ENCODE data around the gene TREM2. TPM values are rescaled to one million over a fixed set of nuclear protein-coding genes. Genes with fewer than 3 reads are reported as not detected.
"Not testable (repeated sequence)": the region's sequence is repeated elsewhere in the genome, so short reads cannot be mapped to it uniquely, and the experiment has no call there.

The TREM2 gene
- total and polyA plus RNA-seq, 10 of the 15 experiments (the other 5 are each of a cell fraction or from before 2014, with no cell fraction given): not detected

DNA sequence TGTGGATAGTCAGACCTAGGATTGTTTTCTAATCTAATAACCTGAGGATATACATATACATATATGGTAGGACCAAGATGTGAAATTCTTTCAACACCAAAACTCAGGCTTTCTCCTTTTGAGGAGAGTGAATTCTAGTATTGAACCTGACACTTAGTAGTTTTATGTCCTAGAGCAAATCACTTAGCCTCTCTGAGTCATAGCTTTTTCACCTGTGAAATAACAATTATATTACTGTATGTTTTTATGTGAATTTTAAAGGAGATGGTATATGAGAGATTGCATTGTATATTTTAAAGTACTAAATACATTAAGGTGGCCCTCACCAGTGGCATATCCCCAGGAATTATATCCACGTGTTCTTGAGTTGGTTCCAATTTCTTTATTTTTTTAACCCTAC lies 43.4 kb downstream of the TREM2 start:
- Histone ChIP-seq H2AFZ (ENCODE audit: control insufficient read depth, low read depth, low read length) (no peak overlapping the region), H3K4me1 (ENCODE audit: control insufficient read depth, insufficient read depth, low read length) (no peaks in the 10 kb centered on the region), H3K36me3 (ENCODE audit: control insufficient read depth in 2 of 2, insufficient read depth in 2 of 2, low read length in 1 of 2) (no peaks in the 10 kb centered on the region), H3K27me3 (replicated peaks in 1 of 2; ENCODE audit: control insufficient read depth in 2 of 2, insufficient read depth in 2 of 2, low read length in 1 of 2) (no peaks in the 10 kb centered on the region; a peak in 1 of 4 replicates), H3K4me2 (ENCODE audit: control insufficient read depth, insufficient read depth) (no peak overlapping the region), H3K79me2 (ENCODE audit: control insufficient read depth, insufficient read depth, low read length) (no peaks in the 10 kb centered on the region), H3K9ac (ENCODE audit: control insufficient read depth, insufficient read depth, low read length) (no peak overlapping the region), H3K27ac (ENCODE audit: control insufficient read depth, insufficient read depth) (no peak overlapping the region), H3K9me3 (replicated peaks; ENCODE audit: control insufficient read depth, insufficient read depth, low read length) (no peaks in the 10 kb centered on the region), H4K20me1 (ENCODE audit: control insufficient read depth, insufficient read depth) (no peaks in the 10 kb centered on the region), H3K4me3 (no peak overlapping the region)
- FAIRE-seq (no peak), DNase-seq (ENCODE audit: low read depth, low spot score) (no peak), ATAC-seq (no peak)
- ChIA-PET SMC1A (ENCODE audit: uncharacterized antibody, unreplicated experiment) (no interaction called here), RAD21 (ENCODE audit: unreplicated experiment) (no interaction called here), POLR2A (no interaction called here), CTCF (no interaction called here)
- 68% methylated on average over 1 of the region's 1 CpG for WGBS (ENCODE audit: insufficient coverage, insufficient replicate concordance, low lambda C conversion rate, missing lambda C conversion rate)
- TF ChIP-seq HDAC6 (IDR thresholded peaks at IDR 0.05; ENCODE audit: unreplicated experiment) (no peak), BACH1 (IDR thresholded peaks at IDR 0.05; ENCODE audit: borderline replicate concordance) (no peak), JUND (IDR thresholded peaks at IDR 0.05; ENCODE audit: low read depth, low read length) (no peak)
- in situ Hi-C loops (cut with MboI) (no loop called here), intact Hi-C loops (cut with micrococcal nuclease; ENCODE audit: unreplicated experiment) (no loop called here)
- no TSS peak for BruUV-seq (replicated peaks)

DNA sequence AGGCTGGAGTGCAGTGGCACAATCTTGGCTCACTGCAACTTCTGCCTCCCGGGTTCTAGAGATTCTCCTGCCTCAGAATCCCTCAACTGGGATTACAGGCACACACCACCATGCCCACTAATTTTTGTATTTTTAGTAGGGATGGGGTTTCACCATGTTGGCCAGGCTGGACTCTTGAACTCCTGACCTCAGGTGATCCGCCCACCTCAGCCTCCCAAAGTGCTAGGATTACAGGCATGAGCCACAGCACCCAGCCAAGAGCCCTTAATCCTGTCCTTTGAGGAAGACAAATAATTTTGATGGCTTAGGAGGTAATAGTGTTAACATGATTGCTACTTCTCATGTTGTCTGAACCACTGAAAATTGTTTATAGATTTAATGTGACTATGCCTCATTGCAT lies 47.9 kb downstream of the TREM2 start:
- BruUV-seq (replicated peaks); FAIRE-seq; H3K27ac ChIP-seq (ENCODE audit: control insufficient read depth, insufficient read depth); H3K9me3 ChIP-seq (replicated peaks; ENCODE audit: control insufficient read depth, insufficient read depth, low read length); H3K79me2 ChIP-seq (ENCODE audit: control insufficient read depth, insufficient read depth, low read length); H2AFZ ChIP-seq (ENCODE audit: control insufficient read depth, low read depth, low read length); H3K4me2 ChIP-seq (ENCODE audit: control insufficient read depth, insufficient read depth); H3K36me3 ChIP-seq (ENCODE audit: control insufficient read depth in 2 of 2, insufficient read depth in 2 of 2, low read length in 1 of 2); in situ Hi-C loops (cut with MboI); H3K4me3 ChIP-seq; DNase-seq (ENCODE audit: low read depth, low spot score); ATAC-seq; intact Hi-C loops (cut with micrococcal nuclease; ENCODE audit: unreplicated experiment); RAD21 ChIA-PET (ENCODE audit: unreplicated experiment); H3K4me1 ChIP-seq (ENCODE audit: control insufficient read depth, insufficient read depth, low read length); H4K20me1 ChIP-seq (ENCODE audit: control insufficient read depth, insufficient read depth); H3K9ac ChIP-seq (ENCODE audit: control insufficient read depth, insufficient read depth, low read length); H3K27me3 ChIP-seq (replicated peaks in 1 of 2; ENCODE audit: control insufficient read depth in 2 of 2, insufficient read depth in 2 of 2, low read length in 1 of 2); POLR2A ChIA-PET: not testable (repeated sequence)
- ChIA-PET CTCF (interaction anchor here (1.5 kb wide), 1 partner anchor 11 kb away, joined by 4 read pairs; no protein-coding TSS in a partner anchor), SMC1A (ENCODE audit: uncharacterized antibody, unreplicated experiment) (interaction anchor here (1.1 kb wide), 1 partner anchor 10 kb away, joined by 3 read pairs; no protein-coding TSS in a partner anchor)
- 63% methylated on average over 2 of the region's 2 CpGs for WGBS (ENCODE audit: insufficient coverage, insufficient replicate concordance, low lambda C conversion rate, missing lambda C conversion rate)
